Transverse colon (tissue), 3 donors: ENCODE data around the gene PTPRG.

Source experiments
- EP300 ChIP-seq: sonication (generic); formaldehyde crosslinking; IDR thresholded peaks from one replicate; pipeline ENCODE4 v1.6.1; 2017; ENCODE audit warnings: antibody characterized with exemption, low read depth
- POLR2A ChIP-seq: fragments of 450-650 bp; IDR thresholded peaks from one replicate; pipeline ENCODE4 v1.6.1; 2016; ENCODE audit warnings: antibody characterized with exemption, mild to moderate bottlenecking, moderate library complexity
- TF ChIP-seq, protein P1 (sequence below), 5 experiments: fragments of 200-600 bp in 3 of 5; fragments of 450-650 bp in 2 of 5; sonication (generic) in 3 of 5; IDR thresholded peaks; 1 replicate in 2 of 5; 2 replicates in 3 of 5; pipeline ENCODE4 v1.5.1; 2016 to 2017; ENCODE audit warnings: antibody characterized with exemption in 5 of 5, inconsistent platforms in 3 of 5, mild to moderate bottlenecking in 2 of 5, moderate library complexity in 1 of 5

DNA sequence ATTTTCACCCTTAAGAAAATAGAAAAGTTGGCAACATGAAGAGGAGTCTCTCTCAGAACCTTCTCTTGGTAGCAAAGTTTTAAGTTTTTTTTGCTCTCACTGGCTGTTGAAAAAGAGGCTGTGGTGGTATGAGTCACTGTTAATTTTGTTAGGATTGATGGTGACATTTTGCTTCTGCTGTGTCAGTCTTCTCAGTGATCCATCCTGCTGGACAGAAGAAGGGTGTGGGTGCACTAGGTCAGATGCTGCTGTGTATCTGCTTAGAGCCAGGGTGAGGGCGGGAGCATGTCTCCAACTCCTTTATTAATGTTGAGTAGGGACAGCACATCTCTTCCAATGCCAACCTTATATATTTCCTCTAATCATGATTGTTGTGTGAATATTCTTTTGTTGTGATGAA lies 442.5 kb downstream of the PTPRG start:
- TF ChIP-seq, protein P1, sequence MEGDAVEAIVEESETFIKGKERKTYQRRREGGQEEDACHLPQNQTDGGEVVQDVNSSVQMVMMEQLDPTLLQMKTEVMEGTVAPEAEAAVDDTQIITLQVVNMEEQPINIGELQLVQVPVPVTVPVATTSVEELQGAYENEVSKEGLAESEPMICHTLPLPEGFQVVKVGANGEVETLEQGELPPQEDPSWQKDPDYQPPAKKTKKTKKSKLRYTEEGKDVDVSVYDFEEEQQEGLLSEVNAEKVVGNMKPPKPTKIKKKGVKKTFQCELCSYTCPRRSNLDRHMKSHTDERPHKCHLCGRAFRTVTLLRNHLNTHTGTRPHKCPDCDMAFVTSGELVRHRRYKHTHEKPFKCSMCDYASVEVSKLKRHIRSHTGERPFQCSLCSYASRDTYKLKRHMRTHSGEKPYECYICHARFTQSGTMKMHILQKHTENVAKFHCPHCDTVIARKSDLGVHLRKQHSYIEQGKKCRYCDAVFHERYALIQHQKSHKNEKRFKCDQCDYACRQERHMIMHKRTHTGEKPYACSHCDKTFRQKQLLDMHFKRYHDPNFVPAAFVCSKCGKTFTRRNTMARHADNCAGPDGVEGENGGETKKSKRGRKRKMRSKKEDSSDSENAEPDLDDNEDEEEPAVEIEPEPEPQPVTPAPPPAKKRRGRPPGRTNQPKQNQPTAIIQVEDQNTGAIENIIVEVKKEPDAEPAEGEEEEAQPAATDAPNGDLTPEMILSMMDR (IDR thresholded peaks at IDR 0.05): no peak
- TF ChIP-seq POLR2A (no peak), EP300 (no peak)
